Endothelial cell of umbilical vein (primary cell): Measurements from ENCODE around the gene WDR72. TPM values are rescaled to one million over a fixed set of nuclear protein-coding genes. Genes with fewer than 3 reads are reported as not detected.

Experiments
- BruUV-seq: library from RNA; stranded (reverse); fragments of 400-500 nt; replicated peaks from 2 replicates; lab custom pipeline; 2021; lab: Mats Ljungman, UMichigan
- CTCF ChIA-PET: fragments of 300-600, 350-600 bp; sonication (Branson Sonifier 250); formaldehyde crosslinking; loops from one replicate; lab custom pipeline; 2021; ENCODE audit warnings: antibody characterized with exemption, inconsistent platforms; lab: Charles Lee
- POLR2A ChIA-PET: fragments of 300-600, 350-600 bp; sonication (Branson Sonifier 250); formaldehyde crosslinking; loops from one replicate; lab custom pipeline; 2021; ENCODE audit warnings: antibody characterized with exemption, inconsistent platforms; lab: Charles Lee
- DNase-seq: peaks from one replicate; pipeline ENCODE4 v3.0.0-alpha.2; 2011; ENCODE audit warnings: low read depth, low spot score
- FAIRE-seq: peaks from 2 replicates; lab custom pipeline; 2011; peaks lifted over from hg19 to GRCh38; lab: Jason Lieb, UNC
- H2AFZ ChIP-seq: 2 replicates; pipeline ENCODE4 v1.6.0; 2012; ENCODE audit warnings: low read depth, low read length, control low read depth, inconsistent platforms
- H3K27ac ChIP-seq: 2 replicates; pipeline ENCODE4 v1.5.1; 2011; ENCODE audit warnings: low read depth, mild to moderate bottlenecking, control low read depth, low read length, moderate library complexity; ENCODE audit not compliant: insufficient read depth
- H3K27me3 ChIP-seq, 2 experiments: 2 replicates each; pipeline versions ENCODE4 v1.6.0 to v1.6.1; 2011; ENCODE audit warnings: low read length in 2 of 2, mixed read lengths in 1 of 2; ENCODE audit not compliant: control insufficient read depth in 2 of 2, insufficient read depth in 2 of 2
- H3K36me3 ChIP-seq, 2 experiments: 2 replicates in 1 of 2; 3 replicates in 1 of 2; pipeline ENCODE4 v1.5.1; 2011; ENCODE audit warnings: low read length in 2 of 2, mild to moderate bottlenecking in 1 of 2, moderate library complexity in 1 of 2; ENCODE audit not compliant: control insufficient read depth in 2 of 2, insufficient read depth in 2 of 2; ENCODE audit errors: extremely low read depth in 1 of 2
- H3K4me1 ChIP-seq: 3 replicates; pipeline ENCODE4 v1.5.1; 2011; ENCODE audit warnings: mild to moderate bottlenecking, low read length; ENCODE audit not compliant: control insufficient read depth, insufficient read depth; ENCODE audit errors: extremely low read depth
- H3K4me2 ChIP-seq: 2 replicates; pipeline ENCODE4 v1.6.1; 2011; ENCODE audit warnings: low read length, control low read depth, mixed read lengths; ENCODE audit not compliant: insufficient read depth
- H3K4me3 ChIP-seq, 3 experiments: fragments of 200-600 bp in 1 of 3; sonication (generic), shearing (Covaris generic) in 1 of 3; replicated peaks in 1 of 3; 2 replicates each; pipeline ENCODE4 v1.5.1; 2011 to 2016; ENCODE audit warnings: control low read depth in 3 of 3, low read length in 3 of 3, mild to moderate bottlenecking in 2 of 3, inconsistent platforms in 1 of 3, low read depth in 1 of 3, moderate library complexity in 1 of 3; ENCODE audit not compliant: insufficient read depth in 1 of 3
- H3K79me2 ChIP-seq: 2 replicates; pipeline ENCODE4 v1.6.0; 2012; ENCODE audit warnings: low read length, inconsistent platforms; ENCODE audit not compliant: control insufficient read depth, insufficient read depth
- H3K9ac ChIP-seq: replicated peaks from 2 replicates; pipeline ENCODE3; 2011; ENCODE audit warnings: low read length, control low read depth; ENCODE audit not compliant: insufficient read depth; ENCODE audit errors: extremely low read depth
- H3K9me1 ChIP-seq: replicated peaks from 3 replicates; pipeline ENCODE4 v1.6.0; 2011; ENCODE audit warnings: mild to moderate bottlenecking, low read length; ENCODE audit not compliant: control insufficient read depth, insufficient read depth; ENCODE audit errors: extremely low read depth
- H3K9me3 ChIP-seq: replicated peaks from 2 replicates; pipeline ENCODE4 v1.5.1; 2012; ENCODE audit warnings: low read length, inconsistent platforms; ENCODE audit not compliant: control insufficient read depth, insufficient read depth
- H4K20me1 ChIP-seq: replicated peaks from 2 replicates; pipeline ENCODE3; 2011; ENCODE audit warnings: mild to moderate bottlenecking, low read length; ENCODE audit not compliant: control insufficient read depth, insufficient read depth; ENCODE audit errors: extremely low read depth
- EZH2 ChIP-seq: IDR thresholded peaks from 2 replicates; pipeline ENCODE4 v1.6.1; 2012; ENCODE audit warnings: borderline replicate concordance, low read depth, mild to moderate bottlenecking, moderate library complexity, low read length, inconsistent platforms; ENCODE audit not compliant: severe bottlenecking
- FOS ChIP-seq: IDR thresholded peaks from 2 replicates; pipeline ENCODE4 v1.6.1; 2011; ENCODE audit warnings: mild to moderate bottlenecking, low read length, moderate library complexity, borderline replicate concordance; ENCODE audit not compliant: insufficient read depth
- GATA2 ChIP-seq: IDR thresholded peaks from 2 replicates; pipeline ENCODE4 v1.7.0; 2011; ENCODE audit warnings: low read depth, mild to moderate bottlenecking, moderate library complexity, mixed read lengths, low read length; ENCODE audit not compliant: insufficient read length, insufficient read depth
- JUN ChIP-seq: IDR thresholded peaks from 2 replicates; pipeline ENCODE4 v1.6.1; 2011; ENCODE audit warnings: borderline replicate concordance, low read depth; ENCODE audit not compliant: insufficient read length, insufficient read depth
- MYC ChIP-seq: IDR thresholded peaks from one replicate; pipeline ENCODE4 v1.6.1; 2011; ENCODE audit warnings: mild to moderate bottlenecking, low read depth, low read length
- POLR2A ChIP-seq: IDR thresholded peaks from 2 replicates; pipeline ENCODE4 v1.6.1; 2012; ENCODE audit warnings: low read depth, mild to moderate bottlenecking, control low read depth, low read length
- POLR2AphosphoS5 ChIP-seq: IDR thresholded peaks from 2 replicates; pipeline ENCODE4 v1.6.1; 2012; ENCODE audit warnings: low read depth, mild to moderate bottlenecking, control low read depth, low read length, moderate library complexity; ENCODE audit not compliant: insufficient read depth
- dilution Hi-C: fragments of 300-500 bp; cut with MboI; formaldehyde crosslinking; loops from one replicate; pipeline ENCODE4 v1.15.0; 2019; ENCODE audit warnings: low sequenced_read_pairs; ENCODE audit not compliant: extremely low pct_ligation_motif_present
- intact Hi-C: fragments of 100-400 bp; cut with micrococcal nuclease; formaldehyde crosslinking; loops from one replicate; pipeline ENCODE4 v1.10.0; 2022
- polyA plus RNA-seq, 4 experiments: library from polyadenylated mRNA; depleted of rRNA in 3 of 4; stranded (reverse) in 3 of 4; unstranded in 1 of 4; fragments of >200 nt; gene quantifications; 2 replicates each; pipeline versions ENCODE4 v1.2.1 to v1.2.3, GENCODE V29; 2011 to 2012; ENCODE audit warnings: missing spikeins in 1 of 4
- total RNA-seq: library from RNA; stranded (reverse); gene quantifications from 2 replicates; pipeline ENCODE4 v1.2.3, GENCODE V29; 2021
- TF ChIP-seq, protein P1 (sequence below): IDR thresholded peaks from 2 replicates; pipeline ENCODE4 v1.6.1; 2011; ENCODE audit not compliant: insufficient read depth, insufficient read length
- TF ChIP-seq, protein P2 (sequence below), 2 donors: IDR thresholded peaks; 1 replicate in 1 of 2; 2 replicates in 1 of 2; pipeline ENCODE4 v1.5.1; 2011; ENCODE audit warnings: low read length in 2 of 2, mild to moderate bottlenecking in 2 of 2, moderate library complexity in 2 of 2, control low read depth in 1 of 2, inconsistent platforms in 1 of 2, low read depth in 1 of 2; ENCODE audit not compliant: insufficient read depth in 1 of 2; ENCODE audit errors: extremely low read depth in 1 of 2

WDR72 gene
- total and polyA plus RNA-seq, 2 donors (not counting 3 experiments of a cell fraction or from before 2014, with no cell fraction given): not detected

DNA sequence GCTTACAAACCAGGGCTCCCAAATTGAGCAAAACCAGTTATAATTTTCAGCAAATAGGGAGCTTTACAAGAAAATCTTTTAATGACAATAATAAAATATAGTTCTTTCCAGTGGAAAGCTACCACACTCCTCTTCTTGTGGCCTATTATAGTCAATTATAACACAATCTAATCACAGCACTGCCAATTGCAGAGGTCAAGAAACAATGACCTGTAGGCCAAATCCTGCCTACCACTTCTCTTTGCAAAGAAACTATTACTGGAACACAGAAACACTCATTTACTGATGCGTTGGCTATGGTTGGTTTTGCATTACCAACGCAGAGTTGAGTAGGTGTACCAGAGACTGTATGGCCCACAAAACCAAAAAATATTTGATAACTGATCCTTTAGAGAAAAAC lies 110.5 kb downstream of the WDR72 start:
- Histone ChIP-seq H3K9me3 (no peaks in the 10 kb centered on the region), H3K9me1 (no peaks in the 10 kb centered on the region), H3K4me2 (no peak overlapping the region), H4K20me1 (no peaks in the 10 kb centered on the region), H3K4me3 (no peak overlapping the region), H3K9ac (no peak overlapping the region), H3K27ac (no peak overlapping the region), H3K4me1 (no peaks in the 10 kb centered on the region), H2AFZ (no peak overlapping the region), H3K36me3 (no peaks in the 10 kb centered on the region), H3K79me2 (no peaks in the 10 kb centered on the region), H3K27me3 (no peaks in the 10 kb centered on the region)
- intact Hi-C loops: no loop called here
- no peak for TF ChIP-seq FOS
- no peak for TF ChIP-seq POLR2A
- no peak for TF ChIP-seq POLR2AphosphoS5
- no peak for TF ChIP-seq EZH2
- TF ChIP-seq, protein P1, sequence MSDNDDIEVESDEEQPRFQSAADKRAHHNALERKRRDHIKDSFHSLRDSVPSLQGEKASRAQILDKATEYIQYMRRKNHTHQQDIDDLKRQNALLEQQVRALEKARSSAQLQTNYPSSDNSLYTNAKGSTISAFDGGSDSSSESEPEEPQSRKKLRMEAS: no peak
- no peak for TF ChIP-seq MYC
- no peak for TF ChIP-seq JUN
- no peak for TF ChIP-seq GATA2
- TF ChIP-seq, protein P2, sequence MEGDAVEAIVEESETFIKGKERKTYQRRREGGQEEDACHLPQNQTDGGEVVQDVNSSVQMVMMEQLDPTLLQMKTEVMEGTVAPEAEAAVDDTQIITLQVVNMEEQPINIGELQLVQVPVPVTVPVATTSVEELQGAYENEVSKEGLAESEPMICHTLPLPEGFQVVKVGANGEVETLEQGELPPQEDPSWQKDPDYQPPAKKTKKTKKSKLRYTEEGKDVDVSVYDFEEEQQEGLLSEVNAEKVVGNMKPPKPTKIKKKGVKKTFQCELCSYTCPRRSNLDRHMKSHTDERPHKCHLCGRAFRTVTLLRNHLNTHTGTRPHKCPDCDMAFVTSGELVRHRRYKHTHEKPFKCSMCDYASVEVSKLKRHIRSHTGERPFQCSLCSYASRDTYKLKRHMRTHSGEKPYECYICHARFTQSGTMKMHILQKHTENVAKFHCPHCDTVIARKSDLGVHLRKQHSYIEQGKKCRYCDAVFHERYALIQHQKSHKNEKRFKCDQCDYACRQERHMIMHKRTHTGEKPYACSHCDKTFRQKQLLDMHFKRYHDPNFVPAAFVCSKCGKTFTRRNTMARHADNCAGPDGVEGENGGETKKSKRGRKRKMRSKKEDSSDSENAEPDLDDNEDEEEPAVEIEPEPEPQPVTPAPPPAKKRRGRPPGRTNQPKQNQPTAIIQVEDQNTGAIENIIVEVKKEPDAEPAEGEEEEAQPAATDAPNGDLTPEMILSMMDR (IDR thresholded peaks at IDR 0.05; ENCODE audit: extremely low read depth in 1 of 2, insufficient read depth in 1 of 2, low read depth in 1 of 2, low read length in 2 of 2): no peak
- ChIA-PET POLR2A (no interaction called here), CTCF (interaction anchor here (1.1 kb wide), 1 partner anchor 9 kb away, joined by 9 read pairs; no protein-coding TSS in a partner anchor)
- no TSS peak for BruUV-seq
- DNase-seq: no peak
- FAIRE-seq: no peak
- dilution Hi-C loops: no loop called here
